ENCODE results near the gene CAMK2G.

The CAMK2G gene

DNA sequence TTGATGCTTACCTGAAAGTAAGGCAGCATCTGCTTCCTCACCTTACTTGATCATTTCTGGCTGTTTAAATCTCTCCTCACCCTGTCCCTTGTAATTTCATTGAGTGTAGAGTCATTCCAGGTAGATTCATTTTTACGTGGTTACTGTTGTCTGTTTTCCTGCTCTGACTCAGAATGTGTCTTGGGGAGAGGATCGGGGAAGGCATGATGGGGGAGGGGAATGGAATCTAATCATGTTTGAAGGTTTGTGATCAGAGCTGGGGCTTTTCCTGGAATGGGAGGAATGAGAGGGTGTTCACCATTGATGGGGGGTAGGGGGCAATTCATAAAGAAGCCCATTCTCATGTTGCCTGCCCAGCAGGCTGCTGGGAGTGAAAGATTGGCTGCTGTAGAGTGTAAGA is 111.4 kb downstream of the CAMK2G start:
- DNase-seq: no peak

All from NCI-H1436 (cell line).